HFFc6 (cell line): ENCODE results near the gene PHPT1. TPM values are rescaled to one million over a fixed set of nuclear protein-coding genes. Genes with fewer than 3 reads are reported as not detected.
A peak's percentile ranks its signal among the peaks of the same experiment; 100 is the strongest.

Experiments used
- DNase-seq: peaks from one replicate; pipeline ENCODE4 v3.0.0-alpha.2; 2018
- H3K27ac Mint-ChIP-seq: 2 replicates; pipeline ENCODE4 v1.8.0; 2020; ENCODE audit warnings: mild to moderate bottlenecking, mixed read lengths
- H3K27me3 Mint-ChIP-seq: 2 replicates; pipeline ENCODE4 v1.8.0; 2021; ENCODE audit warnings: mild to moderate bottlenecking, moderate library complexity, mixed read lengths; ENCODE audit not compliant: insufficient read depth
- H3K36me3 Mint-ChIP-seq: 2 replicates; pipeline ENCODE4 v1.8.0; 2021; ENCODE audit warnings: low read depth, mixed read lengths
- H3K4me1 Mint-ChIP-seq: 2 replicates; pipeline ENCODE4 v1.8.0; 2020; ENCODE audit warnings: low read depth, mixed read lengths
- H3K4me3 Mint-ChIP-seq: 2 replicates; pipeline ENCODE4 v1.8.0; 2020; ENCODE audit warnings: mild to moderate bottlenecking, moderate library complexity, mixed read lengths
- H3K9me3 Mint-ChIP-seq: 2 replicates; pipeline ENCODE4 v1.8.0; 2020; ENCODE audit warnings: mild to moderate bottlenecking, mixed read lengths
- total RNA-seq, 6 experiments: library from RNA; stranded (reverse); fragmentation: NEBNext Ultra II Directional; extraction: Animal tissue kit (Norgen Biotek cat#: 25700); gene quantifications; 2 replicates in 1 of 6; 3 replicates in 5 of 6; pipeline ENCODE4 v1.2.3, GENCODE V29; 2021
- TF ChIP-seq, protein P1 (sequence below): fragments of 200-600 bp; sonication (generic); IDR thresholded peaks from 2 replicates; pipeline ENCODE4 v1.5.0; 2021; ENCODE audit warnings: antibody characterized with exemption, mild to moderate bottlenecking

PHPT1 gene
- total RNA-seq, 6 experiments from 2014 or later, result 156 to 181 (median 169) TPM

DNA sequence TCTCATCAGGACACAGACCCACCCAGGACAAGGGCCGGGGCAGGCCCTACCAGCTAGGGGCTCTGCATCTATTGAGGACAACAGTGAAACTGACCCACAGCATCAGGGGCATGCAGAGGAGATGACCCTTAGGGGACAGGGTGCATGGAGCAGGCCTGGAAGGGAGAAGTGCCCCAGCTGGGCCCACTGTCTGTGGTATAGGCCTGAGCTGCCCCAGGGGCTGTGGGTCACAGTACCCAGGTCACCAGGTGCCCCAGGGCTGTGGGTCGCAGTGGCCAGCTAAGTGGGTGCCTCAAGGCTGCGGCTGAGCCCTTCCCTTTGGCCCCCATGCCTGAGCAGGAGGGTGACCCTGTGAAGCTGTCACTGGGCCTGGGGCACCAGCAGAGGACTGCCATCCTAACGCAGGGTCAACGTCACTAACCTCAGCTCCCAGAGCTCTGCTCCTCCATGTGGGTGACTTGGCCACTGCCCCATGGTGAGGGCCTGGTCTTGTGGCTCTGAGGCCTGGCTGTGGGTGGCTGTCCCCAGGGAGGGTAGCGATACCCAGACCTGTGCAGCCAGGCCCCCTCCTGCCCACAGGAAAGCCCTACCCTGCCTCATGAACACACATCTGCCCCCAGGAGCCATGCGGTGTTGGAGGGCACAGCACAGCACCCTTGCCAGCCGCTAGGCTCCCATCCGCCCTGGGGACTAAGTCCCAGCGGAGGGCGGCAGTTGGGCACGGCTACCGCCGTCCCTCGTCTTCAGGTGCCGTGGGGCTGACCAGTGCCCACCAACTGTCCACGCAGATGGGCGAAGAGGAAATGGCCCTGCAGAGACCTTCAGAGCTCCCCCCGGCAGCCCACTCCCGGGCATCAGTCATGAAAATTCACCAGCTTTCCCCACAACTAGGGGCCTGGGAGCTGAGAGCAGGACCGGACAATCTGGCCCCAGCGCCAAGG lies 12.0 kb downstream of the PHPT1 start:
- no peaks in the 10 kb centered on the region for H3K9me3 Mint-ChIP-seq
- no peaks in the 10 kb centered on the region for H3K27me3 Mint-ChIP-seq
- H3K36me3 Mint-ChIP-seq, result no peaks in the 10 kb centered on the region; the same call in 1 of the 2 replicates
- H3K27ac Mint-ChIP-seq, result no peak overlapping the region
- H3K4me1 Mint-ChIP-seq, result peaks cover 12% of the 10 kb centered on the region
- TF ChIP-seq, protein P1, sequence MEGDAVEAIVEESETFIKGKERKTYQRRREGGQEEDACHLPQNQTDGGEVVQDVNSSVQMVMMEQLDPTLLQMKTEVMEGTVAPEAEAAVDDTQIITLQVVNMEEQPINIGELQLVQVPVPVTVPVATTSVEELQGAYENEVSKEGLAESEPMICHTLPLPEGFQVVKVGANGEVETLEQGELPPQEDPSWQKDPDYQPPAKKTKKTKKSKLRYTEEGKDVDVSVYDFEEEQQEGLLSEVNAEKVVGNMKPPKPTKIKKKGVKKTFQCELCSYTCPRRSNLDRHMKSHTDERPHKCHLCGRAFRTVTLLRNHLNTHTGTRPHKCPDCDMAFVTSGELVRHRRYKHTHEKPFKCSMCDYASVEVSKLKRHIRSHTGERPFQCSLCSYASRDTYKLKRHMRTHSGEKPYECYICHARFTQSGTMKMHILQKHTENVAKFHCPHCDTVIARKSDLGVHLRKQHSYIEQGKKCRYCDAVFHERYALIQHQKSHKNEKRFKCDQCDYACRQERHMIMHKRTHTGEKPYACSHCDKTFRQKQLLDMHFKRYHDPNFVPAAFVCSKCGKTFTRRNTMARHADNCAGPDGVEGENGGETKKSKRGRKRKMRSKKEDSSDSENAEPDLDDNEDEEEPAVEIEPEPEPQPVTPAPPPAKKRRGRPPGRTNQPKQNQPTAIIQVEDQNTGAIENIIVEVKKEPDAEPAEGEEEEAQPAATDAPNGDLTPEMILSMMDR, result no peak
- H3K4me3 Mint-ChIP-seq, result no peak overlapping the region
- no peak for DNase-seq

DNA sequence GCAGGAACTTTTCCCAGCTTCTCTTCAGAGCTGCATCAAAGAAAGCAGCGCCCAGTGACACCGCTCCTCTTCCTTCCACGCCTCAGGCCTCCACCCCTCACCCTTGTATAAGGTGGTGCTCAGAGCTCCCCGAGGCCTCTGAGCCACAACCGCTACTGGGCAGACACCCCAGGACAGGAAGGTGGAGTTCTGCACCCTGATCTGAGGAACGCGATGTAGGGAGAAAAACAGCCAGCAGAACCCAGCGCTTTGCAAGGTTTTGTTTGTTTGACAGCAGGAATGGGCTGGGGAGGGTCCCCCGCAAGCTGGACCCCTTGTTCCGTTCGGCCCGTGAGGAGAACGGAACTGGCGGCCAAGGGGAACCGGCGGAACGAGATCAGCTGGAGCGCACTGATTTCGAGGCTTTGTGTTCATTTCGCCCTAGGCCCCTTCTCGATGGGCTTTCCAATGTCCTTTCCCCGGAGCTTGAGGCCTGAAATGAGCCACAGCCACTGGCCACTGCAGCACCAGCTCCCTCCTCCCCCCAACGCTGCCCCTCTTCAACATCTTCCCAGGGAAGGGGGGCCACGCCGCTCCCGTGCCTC lies 12.8 kb downstream of the PHPT1 start:
- Mint-ChIP-seq H3K27me3 (no peaks in the 10 kb centered on the region), H3K36me3 (no peaks in the 10 kb centered on the region; the same call in 1 of the 2 replicates), H3K4me3 (no peak overlapping the region), H3K9me3 (no peaks in the 10 kb centered on the region), H3K27ac (no peak overlapping the region), H3K4me1 (peaks cover 12% of the 10 kb centered on the region)
- no peak for DNase-seq
- TF ChIP-seq, protein P1, result no peak

DNA sequence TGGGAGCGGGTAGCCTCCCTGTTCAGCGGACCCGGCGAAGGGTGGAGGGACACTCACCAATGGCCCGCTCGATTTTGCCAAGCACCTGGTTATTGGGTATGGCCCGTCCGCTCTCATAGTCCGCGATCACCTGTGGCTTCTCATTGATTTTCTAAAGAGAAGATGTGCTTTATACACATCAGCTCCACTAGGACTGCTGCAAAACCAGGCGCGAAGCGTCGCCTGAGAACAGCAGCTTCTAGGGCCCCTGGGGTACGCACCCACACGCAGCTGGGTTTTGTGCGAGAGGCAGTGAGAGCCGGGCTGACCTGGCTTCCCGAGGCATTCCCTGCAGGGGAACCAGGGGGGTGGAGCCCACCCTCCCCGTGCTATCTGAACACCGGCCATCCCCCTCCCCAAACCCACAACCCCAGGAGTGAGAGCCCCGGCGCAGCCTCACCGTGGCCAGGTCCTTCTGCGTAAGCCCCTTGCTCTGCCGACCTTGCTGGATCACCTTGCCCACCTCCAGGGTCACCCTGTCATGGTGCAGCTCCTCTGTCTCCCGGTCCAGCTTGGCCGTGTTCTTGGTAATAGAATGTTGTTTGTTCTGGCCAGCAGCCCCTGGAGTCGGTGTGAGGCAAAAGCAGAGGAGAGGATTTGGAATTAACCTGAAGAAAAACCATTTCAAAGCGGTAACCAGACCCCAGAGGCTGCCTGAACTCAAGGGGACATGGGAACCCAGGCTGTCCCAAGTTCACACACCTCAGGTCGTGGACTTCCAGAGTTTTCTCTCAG lies 13.8 kb downstream of the PHPT1 start:
- Mint-ChIP-seq H3K4me1 (peaks cover 12% of the 10 kb centered on the region), H3K36me3 (peaks cover 6% of the 10 kb centered on the region; the same call in 1 of the 2 replicates), H3K9me3 (peaks cover 4% of the 10 kb centered on the region; the same call in 1 of the 2 replicates), H3K27me3 (no peaks in the 10 kb centered on the region), H3K4me3 (no peak overlapping the region), H3K27ac (no peak overlapping the region)
- DNase-seq, result no peak
- TF ChIP-seq, protein P1, result no peak

DNA sequence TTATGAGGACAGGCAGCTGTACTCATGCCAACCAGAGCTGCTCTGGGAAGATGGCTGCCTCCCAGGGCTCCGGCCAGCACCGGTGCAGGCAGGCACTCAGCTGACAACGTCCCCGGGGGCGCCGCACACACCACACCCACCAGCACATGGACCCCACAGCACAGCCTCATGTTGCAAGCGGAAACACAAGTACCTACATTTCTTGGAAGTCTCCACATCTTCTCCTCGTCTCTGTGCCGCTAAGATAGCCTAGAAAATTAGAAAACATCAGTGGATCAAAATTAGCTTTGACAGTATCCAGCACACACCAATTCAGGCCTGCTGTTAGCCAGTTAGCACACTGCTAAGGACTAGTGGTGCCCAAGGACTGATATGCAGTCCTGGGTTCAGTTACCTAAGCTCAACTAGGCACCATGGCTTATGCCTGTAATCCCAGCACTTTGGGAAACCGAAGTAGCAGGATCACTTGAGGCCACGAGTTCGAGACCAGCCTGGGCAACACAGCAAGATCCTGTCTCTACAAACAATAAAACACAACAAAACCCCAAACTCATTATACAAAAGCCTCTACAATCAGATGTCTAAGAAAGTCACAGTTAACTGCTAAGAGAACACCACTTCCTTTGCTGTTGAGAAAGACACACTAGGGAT lies 14.5 kb downstream of the PHPT1 start:
- peaks cover 12% of the 10 kb centered on the region for H3K4me1 Mint-ChIP-seq
- H3K4me3 Mint-ChIP-seq, result no peak overlapping the region
- H3K27ac Mint-ChIP-seq, result peak overlapping the region; percentile 21; the same call in 1 of the 2 replicates
- TF ChIP-seq, protein P1, result no peak
- DNase-seq, result no peak
- H3K36me3 Mint-ChIP-seq, result peaks cover 11% of the 10 kb centered on the region
- H3K27me3 Mint-ChIP-seq, result no peaks in the 10 kb centered on the region; the same call in 1 of the 2 replicates
- H3K9me3 Mint-ChIP-seq, result peaks cover 5% of the 10 kb centered on the region
